ENCODE data around the gene CYRIA. TPM values are rescaled to one million over a fixed set of nuclear protein-coding genes. Genes with fewer than 3 reads are reported as not detected.

CYRIA gene
- total RNA-seq, 1 donor from 2014 or later, result 19.3 TPM

GRCh38 chr2:16647992-16648617 lies 17.5 kb downstream of the CYRIA start:
- Mint-ChIP-seq H3K4me3 (ENCODE audit: unreplicated experiment) (no peak overlapping the region), H3K27ac (ENCODE audit: unreplicated experiment) (no peak overlapping the region), H3K9me3 (ENCODE audit: unreplicated experiment) (no peaks in the 10 kb centered on the region), H3K36me3 (ENCODE audit: unreplicated experiment) (no peaks in the 10 kb centered on the region), H3K27me3 (ENCODE audit: unreplicated experiment) (no peaks in the 10 kb centered on the region), H3K4me1 (ENCODE audit: low read depth, unreplicated experiment) (peaks cover 19% of the 10 kb centered on the region)
- no peak for TF ChIP-seq CTCF (IDR thresholded peaks at IDR 0.05; ENCODE audit: partially characterized antibody, unreplicated experiment)
- DNase-seq, result no peak

- DNase-seq, result no peak
- TF ChIP-seq CTCF (IDR thresholded peaks at IDR 0.05; ENCODE audit: partially characterized antibody, unreplicated experiment), result no peak
- Mint-ChIP-seq H3K9me3 (ENCODE audit: unreplicated experiment) (peaks cover 1% of the 10 kb centered on the region), H3K27me3 (ENCODE audit: unreplicated experiment) (no peaks in the 10 kb centered on the region), H3K4me3 (ENCODE audit: unreplicated experiment) (no peak overlapping the region), H3K4me1 (ENCODE audit: low read depth, unreplicated experiment) (peaks cover 27% of the 10 kb centered on the region), H3K27ac (ENCODE audit: unreplicated experiment) (no peak overlapping the region), H3K36me3 (ENCODE audit: unreplicated experiment) (no peaks in the 10 kb centered on the region)
Measured at GRCh38 chr2:16645775-16646559, 19.7 kb downstream of the CYRIA start.

- DNase-seq, result no peak
- Mint-ChIP-seq H3K27me3 (ENCODE audit: unreplicated experiment) (no peaks in the 10 kb centered on the region), H3K9me3 (ENCODE audit: unreplicated experiment) (peaks cover 1% of the 10 kb centered on the region), H3K4me3 (ENCODE audit: unreplicated experiment) (no peak overlapping the region), H3K27ac (ENCODE audit: unreplicated experiment) (no peak overlapping the region), H3K36me3 (ENCODE audit: unreplicated experiment) (no peaks in the 10 kb centered on the region), H3K4me1 (ENCODE audit: low read depth, unreplicated experiment) (peaks cover 28% of the 10 kb centered on the region)
- no peak for TF ChIP-seq CTCF (IDR thresholded peaks at IDR 0.05; ENCODE audit: partially characterized antibody, unreplicated experiment)
Measured at GRCh38 chr2:16645088-16645487, 20.5 kb downstream of the CYRIA start.

GRCh38 chr2:16644221-16644925 lies 21.3 kb downstream of the CYRIA start:
- no peak for TF ChIP-seq CTCF (IDR thresholded peaks at IDR 0.05; ENCODE audit: partially characterized antibody, unreplicated experiment)
- no peak for DNase-seq
- Mint-ChIP-seq H3K27me3 (ENCODE audit: unreplicated experiment) (no peaks in the 10 kb centered on the region), H3K9me3 (ENCODE audit: unreplicated experiment) (peaks cover 1% of the 10 kb centered on the region), H3K36me3 (ENCODE audit: unreplicated experiment) (no peaks in the 10 kb centered on the region), H3K27ac (ENCODE audit: unreplicated experiment) (no peak overlapping the region), H3K4me3 (ENCODE audit: unreplicated experiment) (no peak overlapping the region), H3K4me1 (ENCODE audit: low read depth, unreplicated experiment) (peaks cover 32% of the 10 kb centered on the region)
